HG03457 (cell line): ENCODE data around the gene AGAP3.

ENCODE experiments used
- ATAC-seq: cut with Tn5 transposase; IDR thresholded peaks from one replicate; pipeline ENCODE4 v1.9.1; 2021; ENCODE audit warnings: moderate number of reproducible peaks; ENCODE audit not compliant: unreplicated experiment

The AGAP3 gene

GRCh38 chr7:151107882-151108281 lies 21.6 kb downstream of the AGAP3 start:
- ATAC-seq: no peak

GRCh38 chr7:151109094-151110048 lies 23.1 kb downstream of the AGAP3 start:
- no peak for ATAC-seq

- no peak for ATAC-seq
Measured at GRCh38 chr7:151110236-151110940, 24.1 kb downstream of the AGAP3 start.

- peak; percentile 71 for ATAC-seq
Measured at GRCh38 chr7:151110941-151111645, 24.8 kb downstream of the AGAP3 start.

GRCh38 chr7:151113344-151114150 lies 27.3 kb downstream of the AGAP3 start:
- no peak for ATAC-seq

GRCh38 chr7:151114151-151115090 lies 28.1 kb downstream of the AGAP3 start:
- no peak for ATAC-seq

- ATAC-seq: no peak
Measured at GRCh38 chr7:151115121-151115835, 29.0 kb downstream of the AGAP3 start.

- no peak for ATAC-seq
Measured at GRCh38 chr7:151115836-151116418, 29.7 kb downstream of the AGAP3 start.

- no peak for ATAC-seq
Measured at GRCh38 chr7:151116603-151117440, 30.5 kb downstream of the AGAP3 start.

GRCh38 chr7:151117565-151117964 lies 31.3 kb downstream of the AGAP3 start:
- ATAC-seq: no peak

- no peak for ATAC-seq
Measured at GRCh38 chr7:151118108-151119054, 32.1 kb downstream of the AGAP3 start.

GRCh38 chr7:151119055-151119415 lies 32.8 kb downstream of the AGAP3 start:
- ATAC-seq: no peak

GRCh38 chr7:151119902-151120301 lies 33.6 kb downstream of the AGAP3 start:
- ATAC-seq: no peak

- no peak for ATAC-seq
Measured at GRCh38 chr7:151120896-151121295, 34.6 kb downstream of the AGAP3 start.

GRCh38 chr7:151121380-151122170 lies 35.3 kb downstream of the AGAP3 start:
- no peak for ATAC-seq

GRCh38 chr7:151122276-151122675 lies 36.0 kb downstream of the AGAP3 start:
- ATAC-seq: no peak
